Measurements from ENCODE around the gene PRCD.
A peak's percentile ranks its signal among the peaks of the same experiment; 100 is the strongest.
"Not testable (repeated sequence)": the region's sequence is repeated elsewhere in the genome, so short reads cannot be mapped to it uniquely, and the experiment has no call there.

PRCD gene

GRCh38 chr17:76561332-76561731 lies 21.5 kb downstream of the PRCD start:
- no peak for DNase-seq
- intact Hi-C loops (cut with DNase I), result no loop called here

- DNase-seq, result no peak
- intact Hi-C loops (cut with DNase I), result no loop called here
Observed at GRCh38 chr17:76561799-76562268, 22.0 kb downstream of the PRCD start.

GRCh38 chr17:76562734-76563148 lies 22.9 kb downstream of the PRCD start:
- DNase-seq, result no peak
- intact Hi-C loops (cut with DNase I), result no loop called here

- intact Hi-C loops (cut with DNase I); DNase-seq: not testable (repeated sequence)
Observed at GRCh38 chr17:76563359-76563758, 23.5 kb downstream of the PRCD start.

- DNase-seq; intact Hi-C loops (cut with DNase I): not testable (repeated sequence)
Observed at GRCh38 chr17:76564991-76565727, 25.3 kb downstream of the PRCD start.

- intact Hi-C loops (cut with DNase I), result no loop called here
- no peak for DNase-seq
Observed at GRCh38 chr17:76565728-76566612, 26.1 kb downstream of the PRCD start.

GRCh38 chr17:76566613-76566943 lies 26.7 kb downstream of the PRCD start:
- intact Hi-C loops (cut with DNase I), result no loop called here
- no peak for DNase-seq

GRCh38 chr17:76566988-76567431 lies 27.2 kb downstream of the PRCD start:
- intact Hi-C loops (cut with DNase I), result no loop called here
- no peak for DNase-seq

GRCh38 chr17:76567634-76568432 lies 28.0 kb downstream of the PRCD start:
- DNase-seq, result no peak
- intact Hi-C loops (cut with DNase I), result no loop called here

GRCh38 chr17:76568811-76569221 lies 29.0 kb downstream of the PRCD start:
- intact Hi-C loops (cut with DNase I), result no loop called here

GRCh38 chr17:76569607-76570279 lies 29.9 kb downstream of the PRCD start:
- intact Hi-C loops (cut with DNase I), result no loop called here
- peak; percentile 38 to 89 (median 75) for DNase-seq

More at GRCh38 chr17:76568811-76569221, 29.0 kb downstream of the PRCD start:
- DNase-seq, result no peak

GRCh38 chr17:76570457-76570856 lies 30.6 kb downstream of the PRCD start:
- intact Hi-C loops (cut with DNase I), result no loop called here
- no peak for DNase-seq

GRCh38 chr17:76570877-76571471 lies 31.1 kb downstream of the PRCD start:
- intact Hi-C loops (cut with DNase I), result no loop called here
- no peak for DNase-seq

- intact Hi-C loops (cut with DNase I), result no loop called here
- no peak for DNase-seq
Observed at GRCh38 chr17:76572201-76572910, 32.5 kb downstream of the PRCD start.

- DNase-seq, result no peak
Observed at GRCh38 chr17:76573096-76573495, 33.3 kb downstream of the PRCD start.

GRCh38 chr17:76574166-76574565 lies 34.3 kb downstream of the PRCD start:
- intact Hi-C loops (cut with DNase I), result no loop called here
- DNase-seq, result no peak

More at GRCh38 chr17:76573096-76573495, 33.3 kb downstream of the PRCD start:
- intact Hi-C loops (cut with DNase I), result no loop called here

- intact Hi-C loops (cut with DNase I), result no loop called here
- DNase-seq, result no peak
Observed at GRCh38 chr17:76575570-76575969, 35.7 kb downstream of the PRCD start.

GRCh38 chr17:76576189-76576588 lies 36.3 kb downstream of the PRCD start:
- no peak for DNase-seq
- intact Hi-C loops (cut with DNase I), result no loop called here
